OCI-LY7 (cell line): Measurements from ENCODE around the gene HSPBP1. TPM values are rescaled to one million over a fixed set of nuclear protein-coding genes. Genes with fewer than 3 reads are reported as not detected.

ENCODE experiments used
- microRNA-seq: library from miRNA; unstranded; fragments of <30 nt; microRNA quantifications from one replicate; pipeline ENCODE4 v1.2.0, GENCODE V29; 2022; ENCODE audit warnings: borderline replicate concordance
- small RNA-seq: library from RNA; depleted of rRNA; stranded (forward); fragments of <200 nt; gene quantifications from one replicate; pipeline ENCODE3, GENCODE V24; 2014
- total RNA-seq, 2 experiments: library from RNA; depleted of rRNA in 1 of 2; stranded (reverse); fragments of >200 nt in 1 of 2; shearing (Covaris generic) in 1 of 2; gene quantifications; 2 replicates each; pipeline ENCODE4 v1.2.3, GENCODE V29; 2014 to 2022

HSPBP1 gene
- total RNA-seq, 2 experiments from 2014 or later, result 38.7 to 41.3 TPM

Small RNA genes lying within 50 kb of the gene (microRNA-seq; reads per million reads assigned to microRNA genes)
- gene MIR6802 (not detected), gene MIR6803 (18.2 reads per million, percentile 27 among the genes with 10 or more reads in this experiment), gene MIR6804 (2.3 reads per million)

Small RNA genes lying within 50 kb of the gene (small RNA-seq; reads per million reads assigned to genes)
- not detected for gene MIR6802
- gene MIR6803, result not detected
- gene MIR6804, result not detected

Other genes with a start within 250 kb of the HSPBP1 start
- 0.25 and 0.44 TPM in 2 replicates for gene GP6, start 241.8 kb downstream of the HSPBP1 start, total RNA-seq (2014; rRNA removed; shearing (Covaris generic))
- 0.36 and 1.9 TPM in 2 replicates for gene GP6, start 241.8 kb downstream of the HSPBP1 start, total RNA-seq (2022)
- 23.1 and 29.5 TPM in 2 replicates for gene RDH13, start 217.0 kb downstream of the HSPBP1 start, total RNA-seq (2014; rRNA removed; shearing (Covaris generic))
- gene RDH13, start 217.0 kb downstream of the HSPBP1 start, total RNA-seq (2022), result 17.8 and 19.5 TPM in 2 replicates
- 3.5 and 11.1 TPM in 2 replicates for gene EPS8L1, start 204.2 kb downstream of the HSPBP1 start, total RNA-seq (2014; rRNA removed; shearing (Covaris generic))
- gene EPS8L1, start 204.2 kb downstream of the HSPBP1 start, total RNA-seq (2022), result 10.6 and 12.5 TPM in 2 replicates
- 194 and 211 TPM in 2 replicates for gene PPP1R12C, start 162.5 kb downstream of the HSPBP1 start, total RNA-seq (2014; rRNA removed; shearing (Covaris generic))
- 177 and 186 TPM in 2 replicates for gene PPP1R12C, start 162.5 kb downstream of the HSPBP1 start, total RNA-seq (2022)
- 17.6 and 21.9 TPM in 2 replicates for gene TNNT1, start 130.9 kb downstream of the HSPBP1 start, total RNA-seq (2014; rRNA removed; shearing (Covaris generic))
- 11.2 and 11.6 TPM in 2 replicates for gene TNNT1, start 130.9 kb downstream of the HSPBP1 start, total RNA-seq (2022)
- 2.6 TPM in 1 of 2 replicates, not detected in the other for gene TNNI3, start 122.4 kb downstream of the HSPBP1 start, total RNA-seq (2014; rRNA removed; shearing (Covaris generic))
- gene TNNI3, start 122.4 kb downstream of the HSPBP1 start, total RNA-seq (2022), result not detected in 2 replicates
- gene DNAAF3, start 113.5 kb downstream of the HSPBP1 start, total RNA-seq (2014; rRNA removed; shearing (Covaris generic)), result 0.85 and 2.8 TPM in 2 replicates
- 2.2 and 2.5 TPM in 2 replicates for gene DNAAF3, start 113.5 kb downstream of the HSPBP1 start, total RNA-seq (2022)
- gene SYT5, start 99.8 kb downstream of the HSPBP1 start, total RNA-seq (2014; rRNA removed; shearing (Covaris generic)), result 0.44 TPM in 1 of 2 replicates, not detected in the other
- gene SYT5, start 99.8 kb downstream of the HSPBP1 start, total RNA-seq (2022), result 0.84 and 1.3 TPM in 2 replicates
- gene PTPRH, start 70.6 kb downstream of the HSPBP1 start, total RNA-seq (2014; rRNA removed; shearing (Covaris generic)), result not detected in 2 replicates
- not detected in 2 replicates for gene PTPRH, start 70.6 kb downstream of the HSPBP1 start, total RNA-seq (2022)
- 6.7 and 8.1 TPM in 2 replicates for gene TMEM86B, start 51.3 kb downstream of the HSPBP1 start, total RNA-seq (2014; rRNA removed; shearing (Covaris generic))
- 13.7 and 13.8 TPM in 2 replicates for gene TMEM86B, start 51.3 kb downstream of the HSPBP1 start, total RNA-seq (2022)
- gene PPP6R1, start 21.1 kb downstream of the HSPBP1 start, total RNA-seq (2014; rRNA removed; shearing (Covaris generic)), result 82.0 and 89.6 TPM in 2 replicates
- 156 and 161 TPM in 2 replicates for gene PPP6R1, start 21.1 kb downstream of the HSPBP1 start, total RNA-seq (2022)
- 15.9 and 16.1 TPM in 2 replicates for gene BRSK1, start 3.9 kb upstream of the HSPBP1 start, total RNA-seq (2014; rRNA removed; shearing (Covaris generic))
- 23.9 and 25.7 TPM in 2 replicates for gene BRSK1, start 3.9 kb upstream of the HSPBP1 start, total RNA-seq (2022)
- gene TMEM150B, start 45.2 kb upstream of the HSPBP1 start, total RNA-seq (2014; rRNA removed; shearing (Covaris generic)), result not detected in 2 replicates
- not detected in 2 replicates for gene TMEM150B, start 45.2 kb upstream of the HSPBP1 start, total RNA-seq (2022)
- gene KMT5C, start 59.8 kb upstream of the HSPBP1 start, total RNA-seq (2014; rRNA removed; shearing (Covaris generic)), result 21.2 and 22.8 TPM in 2 replicates
- 36.1 and 43.4 TPM in 2 replicates for gene KMT5C, start 59.8 kb upstream of the HSPBP1 start, total RNA-seq (2022)
- gene COX6B2, start 74.6 kb upstream of the HSPBP1 start, total RNA-seq (2014; rRNA removed; shearing (Covaris generic)), result not detected in 2 replicates
- gene COX6B2, start 74.6 kb upstream of the HSPBP1 start, total RNA-seq (2022), result not detected in 2 replicates
- not detected in 2 replicates for gene GARIN5B, start 83.2 kb upstream of the HSPBP1 start, total RNA-seq (2014; rRNA removed; shearing (Covaris generic))
- gene GARIN5B, start 83.2 kb upstream of the HSPBP1 start, total RNA-seq (2022), result not detected in 2 replicates
- gene IL11, start 90.4 kb upstream of the HSPBP1 start, total RNA-seq (2014; rRNA removed; shearing (Covaris generic)), result 0.32 TPM in 1 of 2 replicates, not detected in the other
- gene IL11, start 90.4 kb upstream of the HSPBP1 start, total RNA-seq (2022), result 0.46 and 0.55 TPM in 2 replicates
- gene TMEM190, start 96.7 kb upstream of the HSPBP1 start, total RNA-seq (2014; rRNA removed; shearing (Covaris generic)), result not detected in 2 replicates
- not detected in 2 replicates for gene TMEM190, start 96.7 kb upstream of the HSPBP1 start, total RNA-seq (2022)
- 2.6 and 2.7 TPM in 2 replicates for gene TMEM238, start 104.2 kb upstream of the HSPBP1 start, total RNA-seq (2014; rRNA removed; shearing (Covaris generic))
- gene TMEM238, start 104.2 kb upstream of the HSPBP1 start, total RNA-seq (2022), result 6.5 and 7.1 TPM in 2 replicates
- 847 and 872 TPM in 2 replicates for gene RPL28, start 105.8 kb upstream of the HSPBP1 start, total RNA-seq (2014; rRNA removed; shearing (Covaris generic))
- gene RPL28, start 105.8 kb upstream of the HSPBP1 start, total RNA-seq (2022), result 2,656 and 3,234 TPM in 2 replicates
- gene UBE2S, start 127.7 kb upstream of the HSPBP1 start, total RNA-seq (2014; rRNA removed; shearing (Covaris generic)), result 682 and 848 TPM in 2 replicates
- 285 and 321 TPM in 2 replicates for gene UBE2S, start 127.7 kb upstream of the HSPBP1 start, total RNA-seq (2022)
- gene SHISA7, start 163.2 kb upstream of the HSPBP1 start, total RNA-seq (2014; rRNA removed; shearing (Covaris generic)), result not detected in 2 replicates
- gene SHISA7, start 163.2 kb upstream of the HSPBP1 start, total RNA-seq (2022), result not detected in 2 replicates
- 89.5 and 115 TPM in 2 replicates for gene ISOC2, start 181.5 kb upstream of the HSPBP1 start, total RNA-seq (2014; rRNA removed; shearing (Covaris generic))
- gene ISOC2, start 181.5 kb upstream of the HSPBP1 start, total RNA-seq (2022), result 37.0 and 37.7 TPM in 2 replicates
- not detected in 2 replicates for gene C19orf85, start 184.6 kb upstream of the HSPBP1 start, total RNA-seq (2014; rRNA removed; shearing (Covaris generic))
- gene C19orf85, start 184.6 kb upstream of the HSPBP1 start, total RNA-seq (2022), result not detected in 2 replicates
- 1.8 and 5.2 TPM in 2 replicates for gene ZNF628, start 196.5 kb upstream of the HSPBP1 start, total RNA-seq (2014; rRNA removed; shearing (Covaris generic))
- gene ZNF628, start 196.5 kb upstream of the HSPBP1 start, total RNA-seq (2022), result 8.6 and 10.6 TPM in 2 replicates
- gene NAT14, start 205.1 kb upstream of the HSPBP1 start, total RNA-seq (2014; rRNA removed; shearing (Covaris generic)), result 29.1 and 33.2 TPM in 2 replicates
- 24.2 and 28.3 TPM in 2 replicates for gene NAT14, start 205.1 kb upstream of the HSPBP1 start, total RNA-seq (2022)
- gene SSC5D, start 208.3 kb upstream of the HSPBP1 start, total RNA-seq (2014; rRNA removed; shearing (Covaris generic)), result 0.23 and 0.50 TPM in 2 replicates
- gene SSC5D, start 208.3 kb upstream of the HSPBP1 start, total RNA-seq (2022), result 1.7 and 2.7 TPM in 2 replicates